Upper lobe of right lung (tissue), 1 donor: ENCODE data around the gene ZNF211. TPM values are rescaled to one million over a fixed set of nuclear protein-coding genes. Genes with fewer than 3 reads are reported as not detected.

Experiments
- ATAC-seq: fragments of 200-7000 bp; cut with Tn5 transposase; one replicate; pipeline ENCODE4 v1.9.1; 2020; ENCODE audit warnings: mild to moderate bottlenecking, moderate library complexity
- DNase-seq: peaks from one replicate; pipeline ENCODE4 v3.0.0-alpha.2; 2020
- H3K27ac ChIP-seq: fragments of 200-600 bp; one replicate; pipeline ENCODE4 v1.8.0; 2022
- H3K27me3 ChIP-seq: fragments of 200-600 bp; one replicate; pipeline ENCODE4 v1.8.0; 2022; ENCODE audit warnings: mild to moderate bottlenecking
- H3K36me3 ChIP-seq: fragments of 200-600 bp; one replicate; pipeline ENCODE4 v1.8.0; 2022
- H3K4me1 ChIP-seq: fragments of 200-600 bp; one replicate; pipeline ENCODE4 v1.8.0; 2022
- H3K4me3 ChIP-seq: fragments of 200-600 bp; one replicate; pipeline ENCODE4 v1.8.0; 2022; ENCODE audit warnings: mild to moderate bottlenecking
- H3K9me3 ChIP-seq: fragments of 200-600 bp; one replicate; pipeline ENCODE4 v1.8.0; 2022
- CTCF ChIP-seq: fragments of 200-600 bp; IDR thresholded peaks from one replicate; pipeline ENCODE4 v1.8.0; 2022; ENCODE audit warnings: antibody characterized with exemption
- intact Hi-C: fragments of 100-400 bp; cut with DNase I; formaldehyde crosslinking; loops from one replicate; pipeline ENCODE4 v1.11.0; 2022
- long read RNA-seq: library from polyadenylated mRNA; unstranded; transcript quantifications from one replicate; pipeline ENCODE4 v2.0.0, GENCODE V29; 2021
- total RNA-seq: library from RNA; stranded (reverse); fragmentation: NEBNext Ultra II Directional; extraction: Animal tissue kit (Norgen Biotek cat#: 25700); gene quantifications from one replicate; pipeline ENCODE4 v1.2.1, GENCODE V29; 2021
- donor health status: DM: no; HTN: yes; CAD: no; lungs with severe emphysema.

Gene ZNF211
- 13.3 TPM for total RNA-seq
- long read RNA-seq, transcript ZNF211-204 (3 exons, 2,472 nt): major isoform, 6 of 21 reads
- long read RNA-seq, partial matches to known transcripts: 0 of 21 reads
- long read RNA-seq, other reads (novel, unspliced or antisense): 7 of 21 reads

DNA sequence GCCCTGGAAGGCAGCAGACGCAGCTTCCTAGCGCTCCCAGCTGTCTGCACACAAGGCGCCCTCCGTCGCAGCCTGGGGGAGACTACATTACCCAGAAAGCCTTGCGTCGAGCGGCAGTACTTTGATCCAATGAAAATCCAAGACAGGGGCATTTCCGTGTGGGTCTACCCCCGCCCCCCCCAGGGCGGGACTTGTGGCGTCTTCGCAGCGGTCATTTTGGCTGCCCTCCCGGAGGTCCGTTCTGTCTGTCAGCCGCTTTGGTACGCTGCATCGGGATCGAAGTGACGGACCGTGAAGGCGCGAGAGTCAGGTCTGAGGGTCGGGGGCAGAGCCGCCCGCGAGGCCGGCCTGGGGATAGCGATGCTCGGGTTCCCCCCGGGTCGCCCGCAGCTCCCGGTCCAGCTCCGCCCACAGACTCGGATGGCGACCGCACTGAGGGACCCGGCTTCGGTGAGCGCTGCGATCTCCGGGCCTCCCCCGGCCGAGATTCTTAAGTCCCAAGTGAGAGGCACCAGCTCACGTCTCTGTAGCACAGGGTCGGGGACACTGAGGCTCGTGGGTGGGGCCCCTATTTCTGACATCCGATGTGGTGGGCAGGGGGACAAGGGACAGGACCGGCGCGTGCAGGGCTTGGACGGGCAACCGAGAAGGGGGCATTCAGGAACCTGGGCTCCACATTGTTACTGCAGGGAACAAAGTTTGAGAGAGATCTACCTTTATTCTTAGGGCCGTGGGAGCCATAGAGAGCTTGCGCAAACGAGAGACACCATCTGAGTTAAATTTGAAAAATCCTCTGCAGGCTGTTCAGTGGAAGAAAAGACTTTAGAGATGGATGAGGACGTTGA, at the start of gene ZNF211:
TSS of gene ZNF211 (plus strand) at position 182 of the 845 bp plus-strand sequence. CDS start at position 361, 179 bp downstream.
- TF ChIP-seq CTCF: no peak
- Histone ChIP-seq H3K4me3 (peak within 1 kb of the TSS; percentile 90), H3K9me3 (peaks cover 33% of the 10 kb centered on the region), H3K27ac (peak within 1 kb of the TSS; percentile 81), H3K36me3 (peaks cover 7% of the 10 kb centered on the region), H3K27me3 (no peaks in the 10 kb centered on the region), H3K4me1 (peaks cover 11% of the 10 kb centered on the region)
- DNase-seq (peak; percentile 94), ATAC-seq (peak; percentile 100)
- intact Hi-C loops: no loop called here

- H3K4me1 ChIP-seq: peaks cover 14% of the 10 kb centered on the region
- H3K36me3 ChIP-seq: no peaks in the 10 kb centered on the region
- no peak for TF ChIP-seq CTCF
- peak within 1 kb of the TSS; percentile 33 for H3K27ac ChIP-seq
- ATAC-seq (peak; percentile 93), DNase-seq (peak; percentile 86)
- H3K9me3 ChIP-seq: peaks cover 25% of the 10 kb centered on the region
- intact Hi-C loops: no loop called here
- peak within 1 kb of the TSS; percentile 65 for H3K4me3 ChIP-seq
- no peaks in the 10 kb centered on the region for H3K27me3 ChIP-seq
Measured at GRCh38 chr19:57583521-57584416, 49.2 kb upstream of the ZNF211 start, which contains the start of gene ZIK1. Gene ZIK1, plus strand, starts transcription at chr19:57584145. Its CDS starts 212 bp downstream, at chr19:57584357.

DNA sequence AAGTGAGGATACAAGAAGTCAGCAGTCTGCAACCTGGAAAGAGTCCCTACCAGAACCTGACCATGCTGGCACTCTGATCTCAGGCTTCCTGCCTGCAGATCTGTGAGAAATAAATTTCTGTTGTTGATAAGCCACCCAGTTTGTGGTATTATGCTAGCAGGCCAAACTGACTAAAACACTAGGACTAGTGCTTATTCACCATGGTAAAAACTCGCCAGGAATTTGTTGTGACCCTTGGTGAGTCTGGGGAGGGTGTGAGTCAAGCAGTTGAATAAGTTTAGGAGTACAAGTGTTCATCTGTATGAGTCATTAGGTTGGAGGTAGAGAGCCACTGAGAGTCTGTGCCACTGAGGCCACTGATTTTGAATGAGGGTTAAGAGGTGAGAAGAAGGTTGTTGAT, 45.4 kb upstream of the ZNF211 start:
- Histone ChIP-seq H3K9me3 (peaks cover 56% of the 10 kb centered on the region), H3K27me3 (no peaks in the 10 kb centered on the region), H3K27ac (no peak overlapping the region), H3K4me1 (peaks cover 14% of the 10 kb centered on the region), H3K4me3 (no peak overlapping the region), H3K36me3 (no peaks in the 10 kb centered on the region)
- no peak for TF ChIP-seq CTCF
- intact Hi-C loops: no loop called here
- DNase-seq (no peak), ATAC-seq (no peak)

DNA sequence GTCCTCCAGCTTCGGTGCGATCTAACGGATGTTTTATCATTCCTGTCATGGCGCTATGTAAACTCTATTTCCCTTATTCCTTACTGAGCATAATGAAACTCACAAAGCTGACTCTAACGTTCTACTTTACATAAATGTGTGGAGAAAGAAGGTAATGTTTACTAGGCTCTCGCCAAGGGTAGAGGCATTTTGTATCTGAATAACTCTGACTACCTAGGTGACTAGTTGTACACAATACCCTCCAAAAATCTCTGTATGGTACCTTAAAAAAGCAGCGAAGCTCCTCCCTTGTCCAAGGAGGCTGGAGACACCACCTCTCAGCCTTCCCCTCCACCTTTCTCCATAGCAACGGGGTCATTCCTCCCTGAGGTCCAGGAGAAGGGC, 33.6 kb upstream of the ZNF211 start:
- no peak for TF ChIP-seq CTCF
- DNase-seq (no peak), ATAC-seq (no peak)
- H3K4me1 ChIP-seq: peaks cover 10% of the 10 kb centered on the region
- no peaks in the 10 kb centered on the region for H3K27me3 ChIP-seq
- H3K9me3 ChIP-seq: no peaks in the 10 kb centered on the region
- H3K36me3 ChIP-seq: no peaks in the 10 kb centered on the region
- no peak overlapping the region for H3K27ac ChIP-seq
- H3K4me3 ChIP-seq: peak overlapping the region; percentile 64
- intact Hi-C loops: no loop called here

GRCh38 chr19:57599761-57600383, 33.1 kb upstream of the ZNF211 start, which contains the start of gene ZNF530:
Gene ZNF530, plus strand, starts transcription at chr19:57599885. Its CDS starts 4,461 bp downstream, at chr19:57604346.
- H3K9me3 ChIP-seq: no peaks in the 10 kb centered on the region
- H3K27ac ChIP-seq: no peak within 1 kb of the TSS
- intact Hi-C loops: no loop called here
- peaks cover 10% of the 10 kb centered on the region for H3K4me1 ChIP-seq
- H3K36me3 ChIP-seq: peaks cover 1% of the 10 kb centered on the region
- no peaks in the 10 kb centered on the region for H3K27me3 ChIP-seq
- ATAC-seq (peak; percentile 99), DNase-seq (peak; percentile 95)
- H3K4me3 ChIP-seq: peak within 1 kb of the TSS; percentile 64
- no peak for TF ChIP-seq CTCF
